ENCODE measurements around the gene YPEL2.

The YPEL2 gene

GRCh38 chr17:59315866-59316265, 15.6 kb upstream of the YPEL2 start:
- no peak overlapping the region for H3K27ac ChIP-seq (replicated peaks)
- no peaks in the 10 kb centered on the region for H3K27me3 ChIP-seq (ENCODE audit: insufficient read depth, poor library complexity, severe bottlenecking)

GRCh38 chr17:59327121-59327980, 4.1 kb upstream of the YPEL2 start:
- TF ChIP-seq CTCF (IDR thresholded peaks at IDR 0.05; ENCODE audit: insufficient read depth, low read length) = no peak
- no peak for TF ChIP-seq POLR2AphosphoS5 (IDR thresholded peaks at IDR 0.05; ENCODE audit: low read depth)
- TF ChIP-seq REST (IDR thresholded peaks at IDR 0.05; ENCODE audit: insufficient replicate concordance, low read depth) = no peak
- no peak for TF ChIP-seq SPI1 (IDR thresholded peaks at IDR 0.05; ENCODE audit: borderline replicate concordance, low read depth)
- no peak for TF ChIP-seq GABPA (IDR thresholded peaks at IDR 0.05; ENCODE audit: low read depth)
- H3K27ac ChIP-seq (replicated peaks) = no peak overlapping the region
- no peak for DNase-seq (ENCODE audit: low read depth in 1 of 2, low spot score in 1 of 2)
- no peak overlapping the region for H3K4me3 ChIP-seq (replicated peaks; ENCODE audit: insufficient read depth, low read length)
- no peaks in the 10 kb centered on the region for H3K27me3 ChIP-seq (ENCODE audit: insufficient read depth, poor library complexity, severe bottlenecking)

More at GRCh38 chr17:59315866-59316265, 15.6 kb upstream of the YPEL2 start:
- peak in 1 of 2 experiments; percentile 32 for DNase-seq (ENCODE audit: low read depth in 1 of 2, low spot score in 1 of 2)
- no peak overlapping the region for H3K4me3 ChIP-seq (replicated peaks; ENCODE audit: insufficient read depth, low read length)
- no peak for TF ChIP-seq CTCF (IDR thresholded peaks at IDR 0.05; ENCODE audit: insufficient read depth, low read length)
- peak; percentile 29; the same call in 1 of the 2 replicates for TF ChIP-seq SPI1 (IDR thresholded peaks at IDR 0.05; ENCODE audit: borderline replicate concordance, low read depth)

- no peak for TF ChIP-seq CTCF (IDR thresholded peaks at IDR 0.05; ENCODE audit: insufficient read depth, low read length)
- TF ChIP-seq GABPA (IDR thresholded peaks at IDR 0.05; ENCODE audit: low read depth) = no peak
- no peak for TF ChIP-seq SPI1 (IDR thresholded peaks at IDR 0.05; ENCODE audit: borderline replicate concordance, low read depth)
- TF ChIP-seq POLR2AphosphoS5 (IDR thresholded peaks at IDR 0.05; ENCODE audit: low read depth) = no peak
- TF ChIP-seq REST (IDR thresholded peaks at IDR 0.05; ENCODE audit: insufficient replicate concordance, low read depth) = no peak
- H3K27ac ChIP-seq (replicated peaks) = no peak overlapping the region
- DNase-seq (ENCODE audit: low read depth in 1 of 2, low spot score in 1 of 2) = no peak
- no peak overlapping the region for H3K4me3 ChIP-seq (replicated peaks; ENCODE audit: insufficient read depth, low read length)
- no peaks in the 10 kb centered on the region for H3K27me3 ChIP-seq (ENCODE audit: insufficient read depth, poor library complexity, severe bottlenecking)
Measured at GRCh38 chr17:59327981-59328290, 3.5 kb upstream of the YPEL2 start.

Data from HL-60 (cell line).